IMR-90 (cell line): ENCODE measurements around the gene AGAP1. TPM values are rescaled to one million over a fixed set of nuclear protein-coding genes. Genes with fewer than 3 reads are reported as not detected.

ENCODE experiments used
- ATAC-seq: fragments of 200-7000 bp; cut with Tn5 transposase; 2 replicates; pipeline ENCODE4 v1.9.1; 2020; ENCODE audit warnings: low read depth, mild to moderate bottlenecking, moderate library complexity
- BruUV-seq: library from RNA; stranded (reverse); fragments of 400-500 nt; replicated peaks from 2 replicates; lab custom pipeline; 2021; lab: Mats Ljungman, UMichigan
- CTCF ChIA-PET: fragments of 300-600 bp; formaldehyde crosslinking; extraction: SDS; loops from one replicate; lab custom pipeline; 2021; ENCODE audit warnings: antibody characterized with exemption; lab: Yijun Ruan, JAX
- POLR2A ChIA-PET: fragments of 300-600 bp; sonication (Branson Sonifier 250); formaldehyde crosslinking; loops from one replicate; lab custom pipeline; 2022; ENCODE audit warnings: antibody characterized with exemption; ENCODE audit not compliant: unreplicated experiment; lab: Charles Lee
- DNase-seq: peaks from one replicate; pipeline ENCODE4 v3.0.0; 2013
- H2AFZ ChIP-seq: replicated peaks from 2 replicates; pipeline ENCODE3; 2013; ENCODE audit warnings: low read length, mild to moderate bottlenecking; ENCODE audit not compliant: poor library complexity
- H2AK5ac ChIP-seq: 2 replicates; pipeline ENCODE4 v1.6.1; 2013; ENCODE audit warnings: low read depth, low read length, inconsistent platforms
- H2AK9ac ChIP-seq: replicated peaks from 2 replicates; pipeline ENCODE3; 2013; ENCODE audit warnings: mild to moderate bottlenecking, low read depth, low read length, moderate library complexity; ENCODE audit not compliant: poor library complexity
- H2BK120ac ChIP-seq: 2 replicates; pipeline ENCODE4 v1.6.1; 2013; ENCODE audit warnings: low read depth, low read length, inconsistent platforms
- H2BK15ac ChIP-seq: 3 replicates; pipeline ENCODE4 v1.6.1; 2013; ENCODE audit warnings: low read depth, low read length, inconsistent platforms
- H2BK20ac ChIP-seq: 2 replicates; pipeline ENCODE4 v1.6.1; 2013; ENCODE audit warnings: low read depth, mild to moderate bottlenecking, inconsistent platforms, low read length, moderate library complexity
- H2BK5ac ChIP-seq: 2 replicates; pipeline ENCODE4 v1.6.1; 2013; ENCODE audit warnings: mild to moderate bottlenecking, low read depth, low read length, inconsistent platforms; ENCODE audit not compliant: poor library complexity, severe bottlenecking
- H3K14ac ChIP-seq: replicated peaks from 2 replicates; pipeline ENCODE4 v1.6.1; 2013; ENCODE audit warnings: low read depth, low read length, inconsistent platforms
- H3K18ac ChIP-seq: 2 replicates; pipeline ENCODE4 v1.6.1; 2013; ENCODE audit warnings: low read depth, low read length, control low read depth
- H3K23ac ChIP-seq: 2 replicates; pipeline ENCODE4 v1.6.1; 2013; ENCODE audit warnings: low read depth, low read length, inconsistent platforms
- H3K27ac ChIP-seq: 2 replicates; pipeline ENCODE4 v1.5.1; 2013; ENCODE audit warnings: mild to moderate bottlenecking, control low read depth, low read length; ENCODE audit not compliant: insufficient read depth
- H3K27me3 ChIP-seq: 2 replicates; pipeline ENCODE4 v1.6.1; 2013; ENCODE audit warnings: low read length; ENCODE audit not compliant: control insufficient read depth, insufficient read depth
- H3K36me3 ChIP-seq: 2 replicates; pipeline ENCODE4 v1.6.1; 2013; ENCODE audit warnings: low read length, mixed read lengths; ENCODE audit not compliant: control insufficient read depth, insufficient read depth
- H3K4ac ChIP-seq: 2 replicates; pipeline ENCODE4 v1.6.1; 2013; ENCODE audit warnings: low read depth, low read length, inconsistent platforms
- H3K4me1 ChIP-seq: 2 replicates; pipeline ENCODE4 v1.6.1; 2013; ENCODE audit warnings: low read length, mixed read lengths; ENCODE audit not compliant: control insufficient read depth, insufficient read depth
- H3K4me2 ChIP-seq: 2 replicates; pipeline ENCODE4 v1.6.1; 2013; ENCODE audit warnings: low read depth, mild to moderate bottlenecking, control low read depth, low read length, moderate library complexity
- H3K4me3 ChIP-seq: 2 replicates; pipeline ENCODE4 v1.5.1; 2013; ENCODE audit warnings: low read depth, mild to moderate bottlenecking, control low read depth, low read length, moderate library complexity; ENCODE audit not compliant: insufficient read depth
- H3K56ac ChIP-seq: 2 replicates; pipeline ENCODE4 v1.6.1; 2013; ENCODE audit warnings: low read length, inconsistent platforms; ENCODE audit not compliant: insufficient read depth; ENCODE audit errors: extremely low read depth
- H3K79me1 ChIP-seq, 2 experiments: 2 replicates each; pipeline ENCODE4 v1.6.1; 2013; ENCODE audit warnings: low read length in 2 of 2, inconsistent platforms in 1 of 2, low read depth in 1 of 2
- H3K9ac ChIP-seq: 2 replicates; pipeline ENCODE4 v1.6.1; 2013; ENCODE audit warnings: low read depth, low read length, control low read depth
- H3K9me1 ChIP-seq: 2 replicates; pipeline ENCODE4 v1.6.1; 2013; ENCODE audit warnings: low read length, inconsistent platforms; ENCODE audit not compliant: insufficient read depth
- H3K9me3 ChIP-seq: 2 replicates; pipeline ENCODE4 v1.6.1; 2013; ENCODE audit warnings: low read length; ENCODE audit not compliant: control insufficient read depth, insufficient read depth
- H4K20me1 ChIP-seq: 2 replicates; pipeline ENCODE4 v1.6.1; 2013; ENCODE audit warnings: low read length, inconsistent platforms; ENCODE audit not compliant: insufficient read depth
- H4K5ac ChIP-seq: 2 replicates; pipeline ENCODE4 v1.6.1; 2013; ENCODE audit warnings: mild to moderate bottlenecking, low read depth, low read length, control low read depth
- H4K8ac ChIP-seq, 2 experiments: 2 replicates each; pipeline ENCODE4 v1.6.1; 2013; ENCODE audit warnings: low read depth in 2 of 2, low read length in 2 of 2, control low read depth in 1 of 2, inconsistent platforms in 1 of 2
- H4K91ac ChIP-seq: 2 replicates; pipeline ENCODE4 v1.6.1; 2013; ENCODE audit warnings: low read depth, low read length, inconsistent platforms; ENCODE audit not compliant: insufficient read depth
- BHLHE40 ChIP-seq: fragments of 150-350 bp; IDR thresholded peaks from 2 replicates; pipeline ENCODE4 v1.6.1; 2016; ENCODE audit warnings: mild to moderate bottlenecking, low read depth, low read length
- CEBPB ChIP-seq: IDR thresholded peaks from 2 replicates; pipeline ENCODE4 v1.6.1; 2012; ENCODE audit warnings: low read depth, low read length, improper control_type of control experiment
- CHD1 ChIP-seq: IDR thresholded peaks from 2 replicates; pipeline ENCODE4 v1.6.1; 2012; ENCODE audit warnings: low read depth, low read length, improper control_type of control experiment
- MAFK ChIP-seq: IDR thresholded peaks from 2 replicates; pipeline ENCODE4 v1.6.1; 2012; ENCODE audit warnings: low read depth, low read length, improper control_type of control experiment
- MAZ ChIP-seq: IDR thresholded peaks from 2 replicates; pipeline ENCODE4 v1.6.1; 2012; ENCODE audit warnings: low read depth, mild to moderate bottlenecking, low read length, improper control_type of control experiment, moderate library complexity, borderline replicate concordance
- MXI1 ChIP-seq: IDR thresholded peaks from 2 replicates; pipeline ENCODE4 v1.6.1; 2012; ENCODE audit warnings: low read depth, mild to moderate bottlenecking, low read length, moderate library complexity, borderline replicate concordance
- NFE2L2 ChIP-seq: fragments of 150-350 bp; IDR thresholded peaks from 2 replicates; pipeline ENCODE4 v1.6.1; 2016; ENCODE audit warnings: low read depth, mild to moderate bottlenecking, low read length
- POLR2A ChIP-seq: IDR thresholded peaks from 2 replicates; pipeline ENCODE4 v1.6.1; 2012; ENCODE audit warnings: mild to moderate bottlenecking, low read depth, low read length
- RAD21 ChIP-seq: IDR thresholded peaks from 2 replicates; pipeline ENCODE4 v1.6.1; 2012; ENCODE audit warnings: low read length, improper control_type of control experiment
- RCOR1 ChIP-seq: IDR thresholded peaks from 2 replicates; pipeline ENCODE4 v1.6.1; 2012; ENCODE audit warnings: mild to moderate bottlenecking, low read length, improper control_type of control experiment; ENCODE audit not compliant: insufficient replicate concordance
- RFX5 ChIP-seq: IDR thresholded peaks from 2 replicates; pipeline ENCODE4 v1.8.0; 2012; ENCODE audit warnings: low read depth, mild to moderate bottlenecking, low read length, moderate library complexity
- USF2 ChIP-seq: fragments of 150-350 bp; IDR thresholded peaks from 2 replicates; pipeline ENCODE4 v1.6.1; 2017; ENCODE audit warnings: mild to moderate bottlenecking, antibody characterized with exemption, low read length, low read depth
- WGBS, 2 experiments: methylation state at CpG; one replicate each; pipeline versions ENCODE4 v1.1.5 to v1.1.7; 2013; ENCODE audit warnings: missing lambda C conversion rate in 2 of 2; ENCODE audit not compliant: insufficient read length in 1 of 2; ENCODE audit errors: extremely low coverage in 2 of 2; 5-methylcytosine and 5-hydroxymethylcytosine counted together
- dilution Hi-C: fragments of 300-500 bp; cut with HindIII; formaldehyde crosslinking; loops from one replicate; pipeline ENCODE4 v1.14.3; 2018; ENCODE audit warnings: low sequenced_read_pairs; ENCODE audit not compliant: unreplicated experiment
- in situ Hi-C: fragments of 300-500 bp; cut with MboI; formaldehyde crosslinking; loops from 3 replicates; pipeline ENCODE4 v1.14.3; 2019; ENCODE audit warnings: low sequenced_read_pairs, inconsistent platforms, mixed read lengths
- intact Hi-C: fragments of 100-400 bp; cut with micrococcal nuclease; formaldehyde crosslinking; loops from 2 replicates; pipeline ENCODE4 v1.10.0; 2022
- polyA plus RNA-seq, 3 experiments: library from polyadenylated mRNA; depleted of rRNA; stranded (reverse); fragments of >200 nt; gene quantifications; 2 replicates each; pipeline ENCODE4 v1.2.3, GENCODE V29; 2012; ENCODE audit warnings: low replicate concordance in 1 of 3
- total RNA-seq: library from RNA; depleted of rRNA; stranded (reverse); fragments of >200 nt; gene quantifications from 2 replicates; pipeline ENCODE4 v1.2.3, GENCODE V29; 2012
- TF ChIP-seq, protein P1 (sequence below): conservative IDR thresholded peaks from 2 replicates; pipeline ENCODE4 v1.5.1; 2012; ENCODE audit warnings: mild to moderate bottlenecking, low read depth, low read length, improper control_type of control experiment

The AGAP1 gene
- total and polyA plus RNA-seq, 2 of the 4 experiments (the other 2 are of a cell fraction) = 15.1 to 16.4 TPM

DNA sequence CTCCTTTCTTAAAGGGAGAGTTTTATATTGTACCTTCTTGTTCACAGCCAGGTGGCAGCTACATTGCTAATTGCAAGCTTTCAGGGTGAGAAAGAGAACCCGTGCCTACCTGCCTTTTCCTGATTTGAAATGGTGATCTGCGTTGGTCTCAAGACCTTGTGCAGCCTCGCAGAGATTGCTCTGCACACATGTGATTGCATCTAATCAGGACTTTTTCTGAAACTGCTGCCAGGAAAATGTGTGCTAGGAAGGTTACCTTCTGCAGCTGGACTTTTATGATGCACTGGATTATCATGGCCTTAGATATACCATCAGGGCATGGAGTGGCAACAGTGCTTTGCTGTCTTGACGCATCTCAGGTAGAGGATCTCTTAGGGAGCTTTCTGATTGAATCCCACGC, 45.1 kb downstream of the AGAP1 start:
- Histone ChIP-seq H4K91ac (no peak overlapping the region), H2AK9ac (no peak overlapping the region), H2AFZ (no peak overlapping the region), H3K9me1 (no peaks in the 10 kb centered on the region; the same call in 1 of the 2 replicates), H3K14ac (no peak overlapping the region), H2BK15ac (no peak overlapping the region), H3K23ac (no peak overlapping the region), H3K27ac (no peak overlapping the region), H2BK5ac (no peak overlapping the region), H3K9ac (no peak overlapping the region), H3K36me3 (no peaks in the 10 kb centered on the region), H4K20me1 (peaks cover 66% of the 10 kb centered on the region), H3K56ac (no peak overlapping the region), H3K4me3 (no peak overlapping the region), H2BK20ac (no peak overlapping the region), H3K4ac (no peak overlapping the region), H4K8ac (no peak overlapping the region), H3K9me3 (no peaks in the 10 kb centered on the region), H3K18ac (no peak overlapping the region), H3K79me1 (peaks cover 34 to 49% of the 10 kb centered on the region in 2 experiments), H3K27me3 (no peaks in the 10 kb centered on the region), H3K4me2 (no peak overlapping the region), H3K4me1 (peaks cover 2% of the 10 kb centered on the region; the same call in 1 of the 2 replicates), H2BK120ac (no peak overlapping the region), H2AK5ac (no peak overlapping the region), H4K5ac (no peak overlapping the region)
- BruUV-seq = no TSS peak
- POLR2A ChIA-PET = no interaction called here
- 86% methylated on average over 3 of the region's 5 CpGs; no CpG with 5 or more reads in 1 of the 2 experiments for WGBS, 2 experiments
- CTCF ChIA-PET = no interaction called here
- no peak for TF ChIP-seq MAFK
- no peak for TF ChIP-seq BHLHE40
- TF ChIP-seq MAZ = no peak
- TF ChIP-seq MXI1 = no peak
- TF ChIP-seq CHD1 = no peak
- TF ChIP-seq USF2 = no peak
- TF ChIP-seq NFE2L2 = no peak
- TF ChIP-seq RFX5 = no peak
- no peak for TF ChIP-seq RAD21
- TF ChIP-seq, protein P1, sequence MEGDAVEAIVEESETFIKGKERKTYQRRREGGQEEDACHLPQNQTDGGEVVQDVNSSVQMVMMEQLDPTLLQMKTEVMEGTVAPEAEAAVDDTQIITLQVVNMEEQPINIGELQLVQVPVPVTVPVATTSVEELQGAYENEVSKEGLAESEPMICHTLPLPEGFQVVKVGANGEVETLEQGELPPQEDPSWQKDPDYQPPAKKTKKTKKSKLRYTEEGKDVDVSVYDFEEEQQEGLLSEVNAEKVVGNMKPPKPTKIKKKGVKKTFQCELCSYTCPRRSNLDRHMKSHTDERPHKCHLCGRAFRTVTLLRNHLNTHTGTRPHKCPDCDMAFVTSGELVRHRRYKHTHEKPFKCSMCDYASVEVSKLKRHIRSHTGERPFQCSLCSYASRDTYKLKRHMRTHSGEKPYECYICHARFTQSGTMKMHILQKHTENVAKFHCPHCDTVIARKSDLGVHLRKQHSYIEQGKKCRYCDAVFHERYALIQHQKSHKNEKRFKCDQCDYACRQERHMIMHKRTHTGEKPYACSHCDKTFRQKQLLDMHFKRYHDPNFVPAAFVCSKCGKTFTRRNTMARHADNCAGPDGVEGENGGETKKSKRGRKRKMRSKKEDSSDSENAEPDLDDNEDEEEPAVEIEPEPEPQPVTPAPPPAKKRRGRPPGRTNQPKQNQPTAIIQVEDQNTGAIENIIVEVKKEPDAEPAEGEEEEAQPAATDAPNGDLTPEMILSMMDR = no peak
- TF ChIP-seq POLR2A = no peak
- no peak for TF ChIP-seq CEBPB
- no peak for TF ChIP-seq RCOR1
- ATAC-seq (no peak), DNase-seq (no peak)
- dilution Hi-C loops = no loop called here
- intact Hi-C loops = no loop called here
- in situ Hi-C loops = no loop called here
